ENCODE data around the gene MRPS6. TPM values are rescaled to one million over a fixed set of nuclear protein-coding genes. Genes with fewer than 3 reads are reported as not detected.

Gene MRPS6
- total and polyA plus RNA-seq, 4 donors = 12.1 to 83.0 (median 17.0) TPM

GRCh38 chr21:34027721-34028461 lies 45.5 kb upstream of the MRPS6 start (continued):
- TF ChIP-seq HNF4G (IDR thresholded peaks at IDR 0.05) (no peak), NR2F2 (IDR thresholded peaks at IDR 0.05) (no peak), MAX (IDR thresholded peaks at IDR 0.05) (no peak), RAD21 (IDR thresholded peaks at IDR 0.05) (no peak), ATF3 (IDR thresholded peaks at IDR 0.05) (no peak), FOXA1 (IDR thresholded peaks at IDR 0.05) (no peak), GABPA (IDR thresholded peaks at IDR 0.05 in 1 of 2, conservative IDR thresholded peaks at IDR 0.05 in 1 of 2) (no peak), YY1 (IDR thresholded peaks at IDR 0.05) (no peak), EGR1 (IDR thresholded peaks at IDR 0.05; ENCODE audit: low read depth in 2 of 2) (no peak), HNF4A (conservative IDR thresholded peaks at IDR 0.05) (no peak)

- peaks cover 0 to 3% (median 1%) of the 10 kb centered on the region in 4 donors for H3K9me3 ChIP-seq (ENCODE audit: control insufficient read depth in 4 of 4, low read length in 3 of 4)
- H3K27ac ChIP-seq (ENCODE audit: low read depth in 1 of 2, low read length in 2 of 2) = no peak overlapping the region
- TF ChIP-seq, protein P1, sequence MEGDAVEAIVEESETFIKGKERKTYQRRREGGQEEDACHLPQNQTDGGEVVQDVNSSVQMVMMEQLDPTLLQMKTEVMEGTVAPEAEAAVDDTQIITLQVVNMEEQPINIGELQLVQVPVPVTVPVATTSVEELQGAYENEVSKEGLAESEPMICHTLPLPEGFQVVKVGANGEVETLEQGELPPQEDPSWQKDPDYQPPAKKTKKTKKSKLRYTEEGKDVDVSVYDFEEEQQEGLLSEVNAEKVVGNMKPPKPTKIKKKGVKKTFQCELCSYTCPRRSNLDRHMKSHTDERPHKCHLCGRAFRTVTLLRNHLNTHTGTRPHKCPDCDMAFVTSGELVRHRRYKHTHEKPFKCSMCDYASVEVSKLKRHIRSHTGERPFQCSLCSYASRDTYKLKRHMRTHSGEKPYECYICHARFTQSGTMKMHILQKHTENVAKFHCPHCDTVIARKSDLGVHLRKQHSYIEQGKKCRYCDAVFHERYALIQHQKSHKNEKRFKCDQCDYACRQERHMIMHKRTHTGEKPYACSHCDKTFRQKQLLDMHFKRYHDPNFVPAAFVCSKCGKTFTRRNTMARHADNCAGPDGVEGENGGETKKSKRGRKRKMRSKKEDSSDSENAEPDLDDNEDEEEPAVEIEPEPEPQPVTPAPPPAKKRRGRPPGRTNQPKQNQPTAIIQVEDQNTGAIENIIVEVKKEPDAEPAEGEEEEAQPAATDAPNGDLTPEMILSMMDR (IDR thresholded peaks at IDR 0.05; ENCODE audit: low read depth, low read length, missing input control) = no peak
- peak; percentile 27 for TF ChIP-seq YY1 (IDR thresholded peaks at IDR 0.05)
- no peak overlapping the region for H3K9ac ChIP-seq (ENCODE audit: low read depth in 1 of 2, low read length in 2 of 2)
- DNase-seq (ENCODE audit: low spot score) = no peak
- no peaks in the 10 kb centered on the region for H3K27me3 ChIP-seq (ENCODE audit: control insufficient read depth in 4 of 4, insufficient read depth in 4 of 4, low read length in 3 of 4)
- peaks cover 0 to 3% (median 1%) of the 10 kb centered on the region in 4 donors for H3K4me1 ChIP-seq (ENCODE audit: control insufficient read depth in 4 of 4, insufficient read depth in 4 of 4, low read length in 3 of 4)
- peak overlapping the region in 1 of 3 donors; percentile 3 for H3K4me3 ChIP-seq (ENCODE audit: low read depth in 1 of 3, low read length in 3 of 3)
- 54% methylated on average over 13 of the region's 13 CpGs for WGBS
- no peaks in the 10 kb centered on the region for H3K36me3 ChIP-seq (ENCODE audit: control insufficient read depth in 4 of 4, insufficient read depth in 3 of 4, low read depth in 1 of 4, low read length in 3 of 4)
Observed at GRCh38 chr21:34029743-34030528, 43.4 kb upstream of the MRPS6 start.

DNA sequence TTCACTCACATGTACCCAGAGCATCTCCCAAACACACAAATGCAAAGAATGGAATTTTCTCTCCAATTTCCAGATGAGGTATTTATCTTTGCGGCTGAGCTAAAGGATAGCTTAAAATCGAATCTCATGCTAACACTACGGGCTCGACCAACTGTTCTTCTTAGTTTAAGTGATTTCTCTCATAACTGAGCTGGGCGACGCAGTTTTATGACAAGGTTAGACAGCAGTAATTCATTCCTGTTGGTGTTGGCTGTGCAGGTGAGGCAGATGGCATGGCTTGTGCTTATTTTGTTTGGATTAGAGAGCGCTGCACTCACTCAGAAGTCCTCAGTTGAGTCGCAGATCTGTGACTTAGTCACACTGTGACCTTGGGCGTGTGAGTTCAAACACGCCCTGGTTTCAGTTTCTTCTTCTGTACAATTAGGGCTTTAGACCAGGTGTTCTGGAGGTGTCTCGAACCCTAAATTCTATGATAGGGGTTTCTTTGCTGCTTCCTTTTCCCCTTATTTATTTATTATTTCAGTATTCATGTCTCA lies 41.5 kb upstream of the MRPS6 start:
- H3K27me3 ChIP-seq (ENCODE audit: control insufficient read depth in 4 of 4, insufficient read depth in 4 of 4, low read length in 3 of 4) = no peaks in the 10 kb centered on the region
- TF ChIP-seq RAD21 (IDR thresholded peaks at IDR 0.05) = no peak
- no peak for TF ChIP-seq SP1 (IDR thresholded peaks at IDR 0.05)
- TF ChIP-seq RXRA (IDR thresholded peaks at IDR 0.05) = no peak
- no peak for TF ChIP-seq TAF1 (conservative IDR thresholded peaks at IDR 0.05)
- TF ChIP-seq MAX (IDR thresholded peaks at IDR 0.05) = no peak
- H3K27ac ChIP-seq (ENCODE audit: low read depth in 1 of 2, low read length in 2 of 2) = no peak overlapping the region
- H3K4me1 ChIP-seq (ENCODE audit: control insufficient read depth in 4 of 4, insufficient read depth in 4 of 4, low read length in 3 of 4) = peaks cover 0 to 5% (median 2%) of the 10 kb centered on the region in 4 donors
- WGBS = 84% methylated on average over 11 of the region's 11 CpGs
- H3K36me3 ChIP-seq (ENCODE audit: control insufficient read depth in 4 of 4, insufficient read depth in 3 of 4, low read depth in 1 of 4, low read length in 3 of 4) = no peaks in the 10 kb centered on the region
- H3K9me3 ChIP-seq (ENCODE audit: control insufficient read depth in 4 of 4, low read length in 3 of 4) = peaks cover 0 to 3% (median 1%) of the 10 kb centered on the region in 4 donors
- DNase-seq (ENCODE audit: low spot score) = no peak
- no peak overlapping the region for H3K9ac ChIP-seq (ENCODE audit: low read depth in 1 of 2, low read length in 2 of 2)
- no peak overlapping the region for H3K4me3 ChIP-seq (ENCODE audit: low read depth in 1 of 3, low read length in 3 of 3)

Data from liver (tissue), 9 donors.